Cardiac muscle cell (in vitro differentiated cells and primary cell): ENCODE data around the gene RB1. TPM values are rescaled to one million over a fixed set of nuclear protein-coding genes. Genes with fewer than 3 reads are reported as not detected.

Experiments
- DNase-seq, 2 donors: peaks; one replicate each; pipeline versions ENCODE4 v3.0.0 to v3.0.0-alpha.2; 2010 to 2017; ENCODE audit warnings: low read depth in 1 of 2, low spot score in 1 of 2
- H3K27ac ChIP-seq: fragments of 200-600 bp; sonication (generic); 2 replicates; pipeline ENCODE4 v1.5.1; 2016
- H3K27me3 ChIP-seq: fragments of 200-600 bp; sonication (generic); 2 replicates; pipeline ENCODE4 v1.6.0; 2016; ENCODE audit warnings: control low read depth
- H3K36me3 ChIP-seq: fragments of 200-600 bp; sonication (generic); 2 replicates; pipeline ENCODE4 v1.5.1; 2016; ENCODE audit warnings: control low read depth
- H3K4me1 ChIP-seq: fragments of 200-600 bp; sonication (generic); 2 replicates; pipeline ENCODE4 v1.8.1; 2017; ENCODE audit warnings: low read depth, mild to moderate bottlenecking, mixed run types
- H3K4me3 ChIP-seq: fragments of 200-600 bp; sonication (generic); 2 replicates; pipeline ENCODE4 v1.5.1; 2016; ENCODE audit warnings: mild to moderate bottlenecking
- H3K9me3 ChIP-seq: fragments of 200-600 bp; sonication (generic); 2 replicates; pipeline ENCODE4 v1.5.1; 2017; ENCODE audit warnings: low read depth, mild to moderate bottlenecking, control low read depth
- polyA plus RNA-seq: library from polyadenylated mRNA; unstranded; fragments of >200 nt; fragmentation: Nextera tagmentation; extraction: Ambion mirVana; gene quantifications from 2 replicates; pipeline ENCODE4 v1.2.1, GENCODE V29; 2016
- total RNA-seq: library from RNA; depleted of rRNA; stranded (reverse); fragments of >200 nt; gene quantifications from 2 replicates; pipeline ENCODE4 v1.2.3, GENCODE V29; 2016
- TF ChIP-seq, protein P1 (sequence below): IDR thresholded peaks from 2 replicates; pipeline ENCODE4 v1.5.1; 2012; ENCODE audit warnings: low read depth, mild to moderate bottlenecking, low read length

Gene RB1
- total and polyA plus RNA-seq, 2 experiments from 2014 or later, result 23.0 to 23.6 TPM

- Histone ChIP-seq H3K4me1 (no peaks in the 10 kb centered on the region), H3K36me3 (peaks cover 13% of the 10 kb centered on the region), H3K9me3 (no peaks in the 10 kb centered on the region), H3K27ac (no peak overlapping the region), H3K4me3 (no peak overlapping the region), H3K27me3 (no peaks in the 10 kb centered on the region)
- DNase-seq, result no peak
- TF ChIP-seq, protein P1, sequence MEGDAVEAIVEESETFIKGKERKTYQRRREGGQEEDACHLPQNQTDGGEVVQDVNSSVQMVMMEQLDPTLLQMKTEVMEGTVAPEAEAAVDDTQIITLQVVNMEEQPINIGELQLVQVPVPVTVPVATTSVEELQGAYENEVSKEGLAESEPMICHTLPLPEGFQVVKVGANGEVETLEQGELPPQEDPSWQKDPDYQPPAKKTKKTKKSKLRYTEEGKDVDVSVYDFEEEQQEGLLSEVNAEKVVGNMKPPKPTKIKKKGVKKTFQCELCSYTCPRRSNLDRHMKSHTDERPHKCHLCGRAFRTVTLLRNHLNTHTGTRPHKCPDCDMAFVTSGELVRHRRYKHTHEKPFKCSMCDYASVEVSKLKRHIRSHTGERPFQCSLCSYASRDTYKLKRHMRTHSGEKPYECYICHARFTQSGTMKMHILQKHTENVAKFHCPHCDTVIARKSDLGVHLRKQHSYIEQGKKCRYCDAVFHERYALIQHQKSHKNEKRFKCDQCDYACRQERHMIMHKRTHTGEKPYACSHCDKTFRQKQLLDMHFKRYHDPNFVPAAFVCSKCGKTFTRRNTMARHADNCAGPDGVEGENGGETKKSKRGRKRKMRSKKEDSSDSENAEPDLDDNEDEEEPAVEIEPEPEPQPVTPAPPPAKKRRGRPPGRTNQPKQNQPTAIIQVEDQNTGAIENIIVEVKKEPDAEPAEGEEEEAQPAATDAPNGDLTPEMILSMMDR, result no peak
These were observed 173.1 kb downstream of the RB1 start for GRCh38 chr13:48476686-48477085.

DNA sequence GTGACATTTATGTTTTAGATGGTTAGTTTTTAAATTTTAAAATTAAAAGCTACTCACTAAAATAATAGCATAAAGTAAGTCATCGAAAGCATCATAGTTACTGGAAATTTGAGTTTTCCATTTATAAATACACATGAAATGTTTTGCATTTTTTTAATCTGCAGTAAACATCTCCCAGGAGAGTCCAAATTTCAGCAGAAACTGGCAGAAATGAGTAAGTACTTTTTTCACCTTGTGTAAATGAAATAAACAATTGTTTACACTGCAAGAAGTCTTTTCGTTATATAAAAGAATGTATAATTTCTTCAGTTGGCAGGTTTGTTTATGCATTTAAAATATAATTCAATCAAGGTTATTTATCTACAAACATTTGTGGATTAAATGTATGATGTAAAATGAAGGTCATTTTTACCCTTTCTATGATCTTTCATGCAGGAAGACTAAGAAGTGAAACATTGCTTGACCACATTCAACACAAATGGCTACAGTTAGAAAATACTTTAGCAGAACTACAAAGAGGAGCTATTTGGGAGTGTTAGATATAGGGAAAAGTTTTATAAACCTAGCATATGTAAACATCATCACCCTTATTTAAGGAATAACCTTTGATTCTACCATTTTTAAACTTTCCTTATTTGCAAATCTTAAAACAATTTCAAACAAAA, 173.8 kb downstream of the RB1 start:
- TF ChIP-seq, protein P1, result no peak
- Histone ChIP-seq H3K36me3 (peaks cover 13% of the 10 kb centered on the region), H3K4me1 (no peaks in the 10 kb centered on the region), H3K4me3 (no peak overlapping the region), H3K27ac (no peak overlapping the region), H3K9me3 (no peaks in the 10 kb centered on the region), H3K27me3 (no peaks in the 10 kb centered on the region)
- no peak for DNase-seq

DNA sequence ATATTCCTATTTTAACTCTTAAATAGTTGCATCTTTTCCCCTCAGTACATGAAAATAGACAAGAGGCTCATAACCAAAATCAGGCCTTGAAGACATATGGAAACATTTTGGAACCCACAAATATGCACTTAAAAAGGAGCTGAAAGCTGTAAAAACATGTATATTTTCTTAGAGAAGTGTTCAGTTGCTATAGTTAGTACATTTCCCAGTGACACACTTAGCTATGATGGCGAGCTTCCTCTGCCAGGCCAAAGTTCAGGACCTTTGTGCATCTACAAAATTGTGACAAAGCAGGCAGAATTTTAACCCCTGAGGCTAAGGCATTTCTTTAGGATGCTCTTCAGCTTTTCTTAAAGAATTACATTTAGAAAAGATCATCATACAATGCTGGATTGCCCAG, 174.8 kb downstream of the RB1 start:
- Histone ChIP-seq H3K9me3 (no peaks in the 10 kb centered on the region), H3K36me3 (peaks cover 10% of the 10 kb centered on the region), H3K27me3 (no peaks in the 10 kb centered on the region), H3K27ac (no peak overlapping the region), H3K4me3 (no peak overlapping the region), H3K4me1 (no peaks in the 10 kb centered on the region)
- no peak for DNase-seq
- TF ChIP-seq, protein P1, result no peak

DNA sequence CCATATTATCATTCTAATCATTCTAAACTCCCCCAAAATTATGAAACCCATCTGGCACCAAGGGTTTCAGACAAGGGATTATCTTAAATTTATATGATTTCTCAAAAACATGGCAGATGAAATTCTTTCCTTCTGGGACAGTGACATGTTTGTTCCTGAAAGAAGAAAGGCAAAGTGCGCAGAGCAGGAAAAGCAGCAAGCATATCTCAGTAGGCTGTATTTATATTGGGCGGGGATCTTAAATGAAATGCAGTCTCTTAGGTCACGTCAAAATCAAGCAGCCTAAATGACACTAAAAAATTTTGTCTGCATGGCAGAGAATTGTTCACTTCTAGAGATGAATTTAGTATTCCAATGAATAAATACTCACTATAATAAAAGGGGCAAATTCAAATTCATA, 180.0 kb downstream of the RB1 start:
- H3K36me3 ChIP-seq, result peaks cover 8% of the 10 kb centered on the region
- TF ChIP-seq, protein P1, result no peak
- no peaks in the 10 kb centered on the region for H3K9me3 ChIP-seq
- H3K27me3 ChIP-seq, result no peaks in the 10 kb centered on the region
- no peak overlapping the region for H3K27ac ChIP-seq
- no peak for DNase-seq
- H3K4me1 ChIP-seq, result no peaks in the 10 kb centered on the region
- no peak overlapping the region for H3K4me3 ChIP-seq

GRCh38 chr13:48485432-48485831, 181.9 kb downstream of the RB1 start:
- Histone ChIP-seq H3K36me3 (peaks cover 3% of the 10 kb centered on the region), H3K27me3 (no peaks in the 10 kb centered on the region), H3K4me3 (no peak overlapping the region), H3K4me1 (no peaks in the 10 kb centered on the region), H3K9me3 (no peaks in the 10 kb centered on the region), H3K27ac (no peak overlapping the region)
- TF ChIP-seq, protein P1, result no peak
- DNase-seq, result no peak
